GM21528 (cell line): ENCODE results near the gene ADAR.

Experiments used
- ATAC-seq: cut with Tn5 transposase; IDR thresholded peaks from one replicate; pipeline ENCODE4 v1.9.1; 2021; ENCODE audit warnings: mild to moderate bottlenecking, moderate library complexity; ENCODE audit not compliant: unreplicated experiment, low FRiP score

ADAR gene

GRCh38 chr1:154533952-154534844 lies 73.8 kb downstream of the ADAR start:
- no peak for ATAC-seq
